Measurements from ENCODE around the gene CADM3.

Gene CADM3

DNA sequence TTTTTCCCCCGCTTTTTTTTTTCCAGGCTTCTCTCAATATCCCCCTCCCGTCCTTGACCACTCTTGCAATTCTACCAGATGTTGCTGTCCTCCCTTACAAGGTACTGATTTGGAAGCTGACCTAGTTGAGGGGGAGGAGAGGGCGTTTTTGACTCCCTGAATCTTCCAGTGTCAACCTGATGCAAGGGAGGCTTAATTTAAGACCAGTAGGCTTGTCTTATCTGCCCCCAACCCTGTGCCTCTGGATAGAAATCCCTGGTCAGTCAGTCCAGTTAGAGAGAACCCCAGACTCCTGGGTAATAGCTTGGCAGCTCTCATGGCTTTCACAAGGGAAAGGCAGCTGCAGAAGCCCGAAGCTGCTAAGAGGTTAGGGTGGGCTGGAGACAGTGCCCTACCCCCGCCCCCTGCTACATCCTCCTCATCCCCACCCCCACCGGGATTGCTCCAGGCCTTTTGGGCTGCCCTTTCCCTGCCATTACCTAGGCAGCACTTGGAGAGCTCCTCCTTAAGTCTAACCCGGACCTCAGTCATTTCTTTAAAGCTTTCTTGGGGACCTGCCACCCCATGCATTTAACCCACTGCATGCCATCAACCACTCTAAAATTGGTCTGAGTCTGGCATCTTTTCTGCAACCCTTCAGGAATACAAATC, 36.9 kb downstream of the CADM3 start:
- Histone ChIP-seq H3K4me1 (ENCODE audit: insufficient read depth, low read length) (peaks cover 10% of the 10 kb centered on the region; the same call in 1 of the 2 replicates), H3K9me3 (ENCODE audit: insufficient read depth, low read depth, low read length) (no peaks in the 10 kb centered on the region), H3K4me3 (ENCODE audit: low read length) (peak overlapping the region; percentile 68), H3K9ac (ENCODE audit: low read depth, low read length) (no peak overlapping the region), H3K27ac (ENCODE audit: low read length) (no peak overlapping the region), H3K27me3 (ENCODE audit: insufficient read depth, low read length) (peaks cover 12% of the 10 kb centered on the region), H3K36me3 (ENCODE audit: insufficient read depth, low read depth, low read length) (no peaks in the 10 kb centered on the region)

DNA sequence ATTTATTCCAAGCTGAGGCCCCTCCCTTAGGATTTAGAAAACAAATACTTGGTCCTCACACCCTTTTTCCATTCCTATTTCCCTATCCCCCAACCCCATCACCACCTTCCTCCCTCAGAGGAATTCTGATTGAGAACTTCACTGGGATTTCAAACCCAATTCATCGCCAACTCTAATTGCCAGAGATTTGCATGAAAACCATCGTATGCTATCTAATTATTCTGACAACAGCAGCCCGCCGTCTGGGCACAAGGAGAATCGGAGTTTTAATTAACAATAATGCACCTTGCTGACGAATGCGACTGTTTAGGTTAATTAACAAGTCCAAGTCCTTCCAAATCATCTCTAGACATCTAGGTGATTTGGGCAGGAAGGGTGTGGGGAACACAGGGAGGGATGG, 37.6 kb downstream of the CADM3 start:
- Histone ChIP-seq H3K9me3 (ENCODE audit: insufficient read depth, low read depth, low read length) (no peaks in the 10 kb centered on the region), H3K4me3 (ENCODE audit: low read length) (no peak overlapping the region), H3K9ac (ENCODE audit: low read depth, low read length) (no peak overlapping the region), H3K27me3 (ENCODE audit: insufficient read depth, low read length) (peaks cover 12% of the 10 kb centered on the region), H3K4me1 (ENCODE audit: insufficient read depth, low read length) (peaks cover 10% of the 10 kb centered on the region; the same call in 1 of the 2 replicates), H3K36me3 (ENCODE audit: insufficient read depth, low read depth, low read length) (no peaks in the 10 kb centered on the region), H3K27ac (ENCODE audit: low read length) (no peak overlapping the region)

DNA sequence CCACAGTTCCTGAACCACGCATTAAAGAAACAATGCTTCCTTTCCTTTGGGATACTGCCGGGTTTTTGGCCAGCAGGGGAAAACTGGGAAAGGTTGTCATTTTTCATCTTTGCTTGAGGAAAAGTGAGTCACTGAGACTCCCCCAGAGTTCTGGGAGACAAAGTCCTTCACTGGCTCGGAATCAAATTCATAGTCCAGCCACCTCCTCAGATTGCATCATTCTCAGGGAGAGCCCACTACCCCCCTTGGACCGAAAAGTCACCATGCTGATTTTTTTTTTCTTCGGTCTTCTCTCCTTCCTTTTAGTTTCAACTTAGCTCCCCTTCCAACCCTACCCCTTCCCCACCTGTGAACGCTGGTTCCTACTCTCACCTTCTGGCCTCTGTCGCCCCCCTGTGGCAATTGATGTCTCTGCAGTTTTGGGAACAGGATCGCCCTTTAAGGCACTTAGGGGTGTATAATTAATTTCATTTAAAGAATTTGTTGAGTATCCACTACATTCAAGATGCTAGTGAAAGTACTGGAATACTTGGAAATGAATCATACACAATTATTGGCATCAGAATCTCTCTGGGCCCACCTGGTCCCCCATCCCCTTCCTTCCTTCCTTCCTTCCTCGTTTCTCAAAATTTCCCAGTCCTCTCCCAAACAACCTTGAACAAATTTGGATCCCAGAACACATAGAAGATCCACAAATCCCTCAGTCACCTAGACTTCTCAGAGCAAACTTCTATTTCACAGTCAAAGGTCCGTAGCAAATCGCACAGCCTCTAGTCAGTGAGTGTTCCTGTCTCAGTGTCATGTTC, 40.1 kb downstream of the CADM3 start:
- Histone ChIP-seq H3K9ac (ENCODE audit: low read depth, low read length) (no peak overlapping the region), H3K36me3 (ENCODE audit: insufficient read depth, low read depth, low read length) (no peaks in the 10 kb centered on the region), H3K27ac (ENCODE audit: low read length) (no peak overlapping the region), H3K4me3 (ENCODE audit: low read length) (peak overlapping the region; percentile 38; the same call in 1 of the 2 replicates), H3K27me3 (ENCODE audit: insufficient read depth, low read length) (peaks cover 12% of the 10 kb centered on the region), H3K4me1 (ENCODE audit: insufficient read depth, low read length) (peaks cover 10% of the 10 kb centered on the region; the same call in 1 of the 2 replicates), H3K9me3 (ENCODE audit: insufficient read depth, low read depth, low read length) (no peaks in the 10 kb centered on the region)

DNA sequence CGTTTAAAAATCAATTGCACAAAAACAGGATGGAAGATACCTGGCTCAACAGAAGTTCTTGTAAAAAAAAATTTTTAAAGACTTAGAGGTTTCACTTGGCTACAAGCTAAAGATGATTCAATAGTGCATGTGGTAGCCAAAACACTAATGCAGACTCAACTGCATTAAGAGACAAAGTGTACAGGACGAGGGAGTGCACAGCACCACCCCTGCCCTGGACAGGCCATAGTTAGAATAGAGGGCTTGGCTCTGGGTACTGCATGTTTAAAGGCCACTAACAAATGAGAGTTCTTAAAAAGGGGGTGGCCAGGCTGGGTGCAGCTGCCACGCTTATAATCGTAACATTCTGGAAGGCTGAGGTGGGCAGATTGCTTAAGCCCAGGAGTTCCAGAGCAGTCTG, 41.2 kb downstream of the CADM3 start:
- Histone ChIP-seq H3K27ac (ENCODE audit: low read length) (no peak overlapping the region), H3K4me3 (ENCODE audit: low read length) (no peak overlapping the region), H3K36me3 (ENCODE audit: insufficient read depth, low read depth, low read length) (no peaks in the 10 kb centered on the region), H3K4me1 (ENCODE audit: insufficient read depth, low read length) (peaks cover 7% of the 10 kb centered on the region; the same call in 1 of the 2 replicates), H3K9ac (ENCODE audit: low read depth, low read length) (no peak overlapping the region), H3K9me3 (ENCODE audit: insufficient read depth, low read depth, low read length) (no peaks in the 10 kb centered on the region), H3K27me3 (ENCODE audit: insufficient read depth, low read length) (peaks cover 3% of the 10 kb centered on the region)

DNA sequence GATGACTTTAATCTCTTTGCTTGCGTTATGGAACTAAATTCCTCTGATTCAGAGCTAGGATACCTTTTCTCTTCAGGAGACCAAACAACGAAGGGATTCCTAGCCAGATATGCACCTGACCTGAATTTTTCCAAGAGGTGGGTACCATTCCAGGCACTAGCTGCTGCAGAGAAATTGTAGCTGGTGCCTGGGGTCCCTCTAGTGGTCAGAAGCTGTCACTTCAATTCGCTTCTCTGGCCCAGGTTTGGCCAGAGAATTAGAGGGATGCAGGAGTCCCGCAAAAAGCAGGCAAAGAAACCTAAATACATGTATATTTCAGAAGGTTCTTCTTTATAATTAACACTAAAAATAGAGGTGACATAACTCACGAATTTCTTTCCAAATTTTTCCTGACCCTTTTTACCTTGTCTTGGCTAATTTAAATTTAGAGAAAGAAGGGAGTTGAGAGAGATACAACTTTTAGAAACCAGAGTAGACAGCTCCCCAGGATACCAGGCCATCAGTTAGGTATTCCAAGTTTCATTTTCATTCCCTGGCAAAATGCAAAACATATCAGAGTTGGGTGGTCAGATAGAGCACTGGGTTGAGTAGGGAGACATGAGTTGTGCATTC, 42.8 kb downstream of the CADM3 start:
- H3K4me3 ChIP-seq (ENCODE audit: low read length), result no peak overlapping the region
- H3K27ac ChIP-seq (ENCODE audit: low read length), result no peak overlapping the region
- H3K9ac ChIP-seq (ENCODE audit: low read depth, low read length), result no peak overlapping the region
- H3K9me3 ChIP-seq (ENCODE audit: insufficient read depth, low read depth, low read length), result no peaks in the 10 kb centered on the region
- no peaks in the 10 kb centered on the region for H3K27me3 ChIP-seq (ENCODE audit: insufficient read depth, low read length)
- peaks cover 11% of the 10 kb centered on the region; the same call in 1 of the 2 replicates for H3K4me1 ChIP-seq (ENCODE audit: insufficient read depth, low read length)
- H3K36me3 ChIP-seq (ENCODE audit: insufficient read depth, low read depth, low read length), result no peaks in the 10 kb centered on the region

DNA sequence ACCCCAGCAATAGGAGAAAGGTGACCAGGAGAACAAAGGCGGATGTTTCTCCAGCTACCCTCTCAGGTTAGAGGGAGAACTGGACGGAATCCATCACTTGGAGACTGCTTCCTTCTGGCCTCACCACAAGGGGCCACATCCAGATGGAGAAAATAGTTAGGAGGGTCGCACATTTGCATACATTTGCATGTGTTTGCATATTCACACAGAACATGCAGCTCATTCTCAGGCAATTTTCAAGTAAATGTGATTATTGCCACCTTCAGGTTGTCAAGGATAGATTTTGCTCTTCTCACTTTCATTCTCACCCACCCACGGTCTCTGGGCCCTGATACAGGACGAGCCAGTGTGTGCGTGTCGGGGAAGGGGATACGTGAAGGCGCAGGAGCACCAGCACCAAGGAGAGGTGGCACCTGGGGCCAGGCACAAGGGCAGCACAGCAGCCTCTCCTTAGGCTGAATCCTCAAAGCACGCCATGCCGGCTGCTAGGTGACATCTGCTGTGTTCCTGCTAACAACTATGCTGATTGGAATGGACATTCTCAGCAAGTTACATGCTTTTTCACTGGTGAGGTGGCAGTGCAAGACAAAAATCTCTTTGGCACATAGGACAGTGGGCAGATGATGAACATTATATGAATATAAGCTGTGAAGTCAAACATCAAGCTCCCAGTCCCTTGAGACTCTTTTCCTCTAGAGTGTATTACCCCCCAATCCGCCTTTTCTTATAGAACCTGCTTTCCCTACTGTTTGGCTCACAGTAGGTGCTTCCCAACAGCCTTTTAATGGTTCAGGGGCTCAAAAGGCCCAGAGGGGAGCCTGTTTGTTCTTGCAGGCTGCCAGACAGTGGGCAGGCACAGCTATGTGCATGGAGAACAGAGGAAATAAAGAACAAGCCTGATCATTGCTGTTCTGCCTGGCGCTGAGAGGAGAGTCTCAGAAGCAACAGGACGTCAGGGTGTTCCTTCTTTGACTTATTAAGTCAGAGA, 47.5 kb downstream of the CADM3 start:
- Histone ChIP-seq H3K9me3 (ENCODE audit: insufficient read depth, low read depth, low read length) (no peaks in the 10 kb centered on the region), H3K27ac (ENCODE audit: low read length) (no peak overlapping the region), H3K27me3 (ENCODE audit: insufficient read depth, low read length) (no peaks in the 10 kb centered on the region), H3K9ac (ENCODE audit: low read depth, low read length) (no peak overlapping the region; the same call in 1 of the 2 replicates), H3K36me3 (ENCODE audit: insufficient read depth, low read depth, low read length) (no peaks in the 10 kb centered on the region), H3K4me3 (ENCODE audit: low read length) (peak overlapping the region; percentile 49; the same call in 1 of the 2 replicates), H3K4me1 (ENCODE audit: insufficient read depth, low read length) (peaks cover 22% of the 10 kb centered on the region; the same call in 1 of the 2 replicates)

DNA sequence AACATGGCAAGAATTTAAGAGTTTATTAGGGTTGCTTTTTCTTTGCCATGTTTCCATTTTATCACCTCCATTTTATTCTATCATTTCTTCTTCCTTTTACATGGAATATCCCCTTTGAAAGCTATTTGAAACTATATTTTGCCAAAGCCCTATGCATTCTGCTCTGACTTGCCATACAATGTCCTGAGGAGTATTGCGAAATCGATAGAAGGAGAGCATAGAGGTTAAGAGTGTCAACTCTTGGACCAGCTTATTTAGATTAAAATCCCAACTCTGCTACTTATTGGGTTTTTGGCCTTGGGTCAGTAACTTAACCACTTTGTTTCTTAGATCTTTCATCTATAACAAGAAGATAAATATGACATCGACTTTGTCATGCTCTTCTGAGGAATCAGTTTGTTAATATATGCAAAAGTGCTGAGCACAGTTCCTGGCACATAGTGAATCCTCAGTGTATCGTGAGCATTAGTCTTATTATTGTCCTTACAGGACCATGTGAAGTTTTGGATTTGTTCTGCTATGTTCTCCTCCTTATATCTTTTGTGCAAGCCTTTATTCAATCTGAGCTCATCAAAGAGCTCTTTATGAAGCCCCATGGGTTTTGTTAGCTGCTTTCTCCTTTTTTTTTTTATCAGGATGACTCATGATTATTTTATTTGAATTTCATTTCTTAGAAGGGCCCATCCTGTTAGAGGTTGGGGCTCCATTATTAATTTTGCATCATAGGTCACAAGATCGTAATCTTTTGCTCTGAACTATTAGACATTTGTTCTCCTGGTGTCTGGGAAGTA, 50.9 kb downstream of the CADM3 start:
- H3K4me1 ChIP-seq (ENCODE audit: insufficient read depth, low read length), result peaks cover 22% of the 10 kb centered on the region; the same call in 1 of the 2 replicates
- no peak overlapping the region for H3K4me3 ChIP-seq (ENCODE audit: low read length)
- H3K27ac ChIP-seq (ENCODE audit: low read length), result no peak overlapping the region
- H3K27me3 ChIP-seq (ENCODE audit: insufficient read depth, low read length), result no peaks in the 10 kb centered on the region
- no peaks in the 10 kb centered on the region for H3K36me3 ChIP-seq (ENCODE audit: insufficient read depth, low read depth, low read length)
- H3K9me3 ChIP-seq (ENCODE audit: insufficient read depth, low read depth, low read length), result no peaks in the 10 kb centered on the region
- no peak overlapping the region for H3K9ac ChIP-seq (ENCODE audit: low read depth, low read length)

DNA sequence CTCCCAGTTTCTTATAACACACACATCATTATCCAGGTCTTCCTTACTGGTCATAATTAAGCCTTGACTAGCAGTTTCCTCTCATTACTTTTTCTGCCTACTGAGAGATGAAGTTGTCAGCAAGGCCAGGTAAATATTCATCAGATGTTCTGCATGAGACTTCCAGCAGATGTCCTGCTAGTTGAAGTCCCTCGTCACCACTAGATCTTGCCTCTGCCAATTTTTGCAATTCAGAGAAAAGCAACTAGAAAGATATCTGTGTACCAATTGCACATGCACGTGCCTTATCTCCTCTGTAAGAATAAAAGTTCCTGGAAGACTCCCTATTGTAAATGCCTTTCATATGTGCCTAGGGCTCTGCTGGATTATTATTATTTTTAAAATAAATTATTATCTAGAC, 51.6 kb downstream of the CADM3 start:
- Histone ChIP-seq H3K27me3 (ENCODE audit: insufficient read depth, low read length) (no peaks in the 10 kb centered on the region), H3K4me3 (ENCODE audit: low read length) (no peak overlapping the region), H3K9me3 (ENCODE audit: insufficient read depth, low read depth, low read length) (no peaks in the 10 kb centered on the region), H3K27ac (ENCODE audit: low read length) (no peak overlapping the region), H3K36me3 (ENCODE audit: insufficient read depth, low read depth, low read length) (no peaks in the 10 kb centered on the region), H3K9ac (ENCODE audit: low read depth, low read length) (no peak overlapping the region), H3K4me1 (ENCODE audit: insufficient read depth, low read length) (peaks cover 22% of the 10 kb centered on the region; the same call in 1 of the 2 replicates)

DNA sequence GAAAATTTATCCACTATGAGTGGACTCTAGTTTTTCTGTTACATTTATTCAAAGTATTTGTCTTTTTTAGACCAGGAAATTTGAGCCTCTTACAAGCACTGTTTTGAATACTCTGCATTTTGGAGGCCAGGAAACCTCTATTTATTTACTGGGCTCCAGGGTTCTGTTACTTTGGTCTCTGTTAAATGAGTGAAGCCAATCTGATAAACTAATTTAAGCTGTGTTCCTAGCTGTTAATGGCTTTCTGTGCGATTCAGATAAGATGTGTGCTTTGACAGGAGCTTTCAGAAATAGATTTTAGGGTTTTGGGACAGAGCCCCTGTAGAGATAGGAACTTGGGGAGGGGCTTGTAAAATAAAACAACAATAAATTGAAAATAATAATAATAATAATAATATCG, 57.1 kb downstream of the CADM3 start:
- Histone ChIP-seq H3K4me3 (ENCODE audit: low read length) (no peak overlapping the region), H3K4me1 (ENCODE audit: insufficient read depth, low read length) (no peaks in the 10 kb centered on the region), H3K27ac (ENCODE audit: low read length) (no peak overlapping the region), H3K36me3 (ENCODE audit: insufficient read depth, low read depth, low read length) (no peaks in the 10 kb centered on the region), H3K27me3 (ENCODE audit: insufficient read depth, low read length) (no peaks in the 10 kb centered on the region), H3K9me3 (ENCODE audit: insufficient read depth, low read depth, low read length) (no peaks in the 10 kb centered on the region), H3K9ac (ENCODE audit: low read depth, low read length) (no peak overlapping the region)

DNA sequence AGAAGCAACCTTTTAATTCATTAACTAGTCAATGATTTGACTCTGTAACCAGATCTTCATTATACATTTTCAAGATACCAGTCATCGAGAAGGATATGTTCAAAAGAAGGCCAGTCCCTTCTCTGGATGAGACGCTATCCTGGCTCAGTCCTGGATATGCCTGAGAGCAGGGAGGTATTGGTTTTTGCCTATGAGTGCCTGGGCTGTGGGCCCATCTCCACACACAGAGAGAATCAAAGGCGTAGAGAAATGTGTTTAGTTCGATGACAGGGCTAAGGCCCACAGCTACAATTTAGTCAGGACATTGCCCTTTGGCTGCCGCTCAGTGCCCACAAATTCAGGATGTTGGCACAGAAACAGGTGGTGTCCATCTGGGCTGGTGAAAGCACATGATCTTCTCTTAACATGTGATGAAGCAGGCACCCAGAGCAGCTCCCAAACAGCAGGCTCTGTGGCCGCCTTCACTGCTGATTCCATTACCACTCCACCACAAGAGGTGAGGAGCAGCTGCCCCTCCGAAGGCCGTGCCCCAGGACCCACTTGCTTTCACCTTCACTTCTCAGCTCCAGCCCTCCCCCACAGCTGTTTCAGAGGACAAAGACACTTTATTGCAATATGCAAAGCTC, 58.0 kb downstream of the CADM3 start:
- H3K4me3 ChIP-seq (ENCODE audit: low read length), result no peak overlapping the region
- H3K9ac ChIP-seq (ENCODE audit: low read depth, low read length), result no peak overlapping the region
- no peaks in the 10 kb centered on the region for H3K36me3 ChIP-seq (ENCODE audit: insufficient read depth, low read depth, low read length)
- no peaks in the 10 kb centered on the region for H3K9me3 ChIP-seq (ENCODE audit: insufficient read depth, low read depth, low read length)
- H3K27ac ChIP-seq (ENCODE audit: low read length), result no peak overlapping the region
- H3K4me1 ChIP-seq (ENCODE audit: insufficient read depth, low read length), result no peaks in the 10 kb centered on the region
- H3K27me3 ChIP-seq (ENCODE audit: insufficient read depth, low read length), result no peaks in the 10 kb centered on the region
